Stimulated activated CD8-positive, alpha-beta memory T cell treated with anti-CD3 and anti-CD28 coated beads, Interleukin-7, amount 100 ng/mL, for 24 hours (primary cell): Measurements from ENCODE around the gene SPATA2L.

Experiments
- DNase-seq: peaks from one replicate; pipeline ENCODE4 v3.0.0-alpha.2; 2020; ENCODE audit warnings: low read depth

The SPATA2L gene

GRCh38 chr16:89701425-89702406 is at the start of gene SPATA2L:
TSS of gene SPATA2L (minus strand) at chr16:89701705. CDS start at chr16:89701232, 473 bp downstream.
- peak; percentile 88 for DNase-seq

GRCh38 chr16:89749637-89750036 is 48.1 kb upstream of the SPATA2L start:
- DNase-seq: no peak

- no peak for DNase-seq
Observed at GRCh38 chr16:89748921-89749320, 47.4 kb upstream of the SPATA2L start.

- DNase-seq: no peak
Observed at GRCh38 chr16:89748076-89748475, 46.6 kb upstream of the SPATA2L start.

GRCh38 chr16:89746043-89746442 is 44.5 kb upstream of the SPATA2L start:
- DNase-seq: no peak

GRCh38 chr16:89744813-89745212 is 43.3 kb upstream of the SPATA2L start:
- no peak for DNase-seq

- DNase-seq: no peak
Observed at GRCh38 chr16:89742948-89743347, 41.4 kb upstream of the SPATA2L start.

- no peak for DNase-seq
Observed at GRCh38 chr16:89741342-89742014, 40.0 kb upstream of the SPATA2L start.

GRCh38 chr16:89739383-89739782 is 37.9 kb upstream of the SPATA2L start:
- no peak for DNase-seq

GRCh38 chr16:89738538-89739317 is 37.2 kb upstream of the SPATA2L start:
- DNase-seq: no peak

GRCh38 chr16:89738072-89738377 is 36.5 kb upstream of the SPATA2L start:
- no peak for DNase-seq

- no peak for DNase-seq
Observed at GRCh38 chr16:89737341-89738071, 36.0 kb upstream of the SPATA2L start.

- no peak for DNase-seq
Observed at GRCh38 chr16:89736554-89736953, 35.0 kb upstream of the SPATA2L start.

- no peak for DNase-seq
Observed at GRCh38 chr16:89733792-89734191, 32.3 kb upstream of the SPATA2L start.

- no peak for DNase-seq
Observed at GRCh38 chr16:89733322-89733721, 31.8 kb upstream of the SPATA2L start.

GRCh38 chr16:89732918-89733242 is 31.4 kb upstream of the SPATA2L start:
- DNase-seq: no peak

- DNase-seq: no peak
Observed at GRCh38 chr16:89732142-89732917, 30.8 kb upstream of the SPATA2L start.

GRCh38 chr16:89730610-89731234 is 29.2 kb upstream of the SPATA2L start:
- DNase-seq: no peak

GRCh38 chr16:89729863-89730593 is 28.5 kb upstream of the SPATA2L start:
- no peak for DNase-seq

- DNase-seq: no peak
Observed at GRCh38 chr16:89729293-89729692, 27.8 kb upstream of the SPATA2L start.
